A549 (cell line): ENCODE data around the gene IZUMO3. TPM values are rescaled to one million over a fixed set of nuclear protein-coding genes. Genes with fewer than 3 reads are reported as not detected.

Experiments
- ATAC-seq, 2 experiments: fragments of 200-7000 bp in 1 of 2; fragments of >200 bp in 1 of 2; cut with Nextera tagmentation in 1 of 2; cut with Tn5 transposase in 1 of 2; 3 replicates each; pipeline versions ENCODE4 v1.8.0 to v1.9.1; 2018 to 2020; ENCODE audit warnings: mild to moderate bottlenecking in 1 of 2, moderate library complexity in 1 of 2
- CTCF ChIA-PET: fragments of 300-600 bp; sonication (Branson Sonifier 250); formaldehyde crosslinking; extraction: SDS; loops from one replicate; lab custom pipeline; 2021; ENCODE audit warnings: antibody characterized with exemption, inconsistent platforms; lab: Yijun Ruan, JAX
- POLR2A ChIA-PET: fragments of 350-600 bp; formaldehyde crosslinking; extraction: SDS; loops from one replicate; lab custom pipeline; 2021; ENCODE audit warnings: antibody characterized with exemption, inconsistent platforms; lab: Yijun Ruan, JAX
- DNase-seq, 2 experiments: peaks; one replicate each; pipeline versions ENCODE4 v3.0.0 to v3.0.0-alpha.2; 2011 to 2016; ENCODE audit warnings: low read depth in 1 of 2, low spot score in 1 of 2
- FAIRE-seq: peaks from 2 replicates; lab custom pipeline; 2011; peaks lifted over from hg19 to GRCh38; lab: Jason Lieb, UNC
- H3K27ac ChIP-seq, 2 experiments: fragments of >200 bp; sonication (Bioruptor Twin); formaldehyde crosslinking; 3 replicates each; pipeline ENCODE4 v1.5.1; 2016 to 2017
- H3K4me1 ChIP-seq: fragments of >200 bp; sonication (Bioruptor Twin); formaldehyde crosslinking; 3 replicates; pipeline ENCODE4 v1.6.1; 2016
- H3K4me2 ChIP-seq: fragments of >200 bp; sonication (Bioruptor Twin); formaldehyde crosslinking; 3 replicates; pipeline ENCODE4 v1.6.1; 2016
- H3K4me3 ChIP-seq: fragments of >200 bp; sonication (Bioruptor Twin); formaldehyde crosslinking; 3 replicates; pipeline ENCODE4 v1.5.1; 2016
- H3K9me3 ChIP-seq: fragments of >200 bp; sonication (Bioruptor Twin); formaldehyde crosslinking; 3 replicates; pipeline ENCODE4 v1.6.1; 2016
- BHLHE40 ChIP-seq: IDR thresholded peaks from 2 replicates; pipeline ENCODE4 v1.6.1; 2012; ENCODE audit warnings: low read depth, low read length, inconsistent platforms
- CBX8 ChIP-seq: fragments of 200-600 bp; sonication (generic); IDR thresholded peaks from 2 replicates; pipeline ENCODE4 v1.6.1; 2016
- CHD2 ChIP-seq: fragments of 150-350 bp; IDR thresholded peaks from 2 replicates; pipeline ENCODE4 v1.6.1; 2014; ENCODE audit warnings: low read length; ENCODE audit not compliant: partially characterized antibody
- CHD4 ChIP-seq: fragments of 200-600 bp; sonication (generic); IDR thresholded peaks from 2 replicates; pipeline ENCODE4 v1.6.1; 2016; ENCODE audit warnings: antibody characterized with exemption, mild to moderate bottlenecking, borderline replicate concordance
- E2F6 ChIP-seq: IDR thresholded peaks from 2 replicates; pipeline ENCODE4 v1.6.1; 2012; ENCODE audit warnings: low read depth, borderline replicate concordance
- EP300 ChIP-seq, 2 experiments: fragments of >200 bp; sonication (Bioruptor Twin); formaldehyde crosslinking; IDR thresholded peaks; 2 replicates in 1 of 2; 3 replicates in 1 of 2; pipeline ENCODE4 v1.6.1; 2016 to 2017
- FOSL2 ChIP-seq, 2 experiments: fragments of 450-650 bp in 1 of 2; fragments of >200 bp in 1 of 2; sonication (Bioruptor Twin) in 1 of 2; formaldehyde crosslinking; IDR thresholded peaks; 2 replicates each; pipeline versions ENCODE4 v1.5.0 to v1.6.1; 2016 to 2020; ENCODE audit warnings: mild to moderate bottlenecking in 1 of 2, moderate library complexity in 1 of 2
- FOXS1 ChIP-seq: fragments of 250-450 bp; sonication (Bioruptor Pico); IDR thresholded peaks from 2 replicates; pipeline ENCODE4 v1.5.0; 2020; ENCODE audit warnings: mild to moderate bottlenecking, moderate library complexity
- HES2 ChIP-seq: fragments of >200 bp; sonication (Bioruptor Twin); formaldehyde crosslinking; IDR thresholded peaks from 2 replicates; pipeline ENCODE4 v1.6.1; 2016
- HEYL ChIP-seq: fragments of 250-450 bp; sonication (Bioruptor Pico); IDR thresholded peaks from 2 replicates; pipeline ENCODE4 v1.8.0; 2021; ENCODE audit warnings: mild to moderate bottlenecking, moderate library complexity
- HOXA7 ChIP-seq: fragments of 250-450 bp; sonication (Bioruptor Pico); IDR thresholded peaks from 2 replicates; pipeline ENCODE4 v1.5.0; 2020; ENCODE audit warnings: mild to moderate bottlenecking, moderate library complexity
- HOXB13 ChIP-seq: fragments of 250-450 bp; sonication (Bioruptor Pico); IDR thresholded peaks from 2 replicates; pipeline ENCODE4 v1.5.0; 2020; ENCODE audit warnings: low read depth, mild to moderate bottlenecking, moderate library complexity
- HOXB5 ChIP-seq: fragments of 250-450 bp; sonication (Bioruptor Pico); IDR thresholded peaks from 2 replicates; pipeline ENCODE4 v1.5.0; 2020; ENCODE audit warnings: mild to moderate bottlenecking, moderate library complexity
- JUN ChIP-seq, 2 experiments: fragments of >200 bp; sonication (Bioruptor Twin); formaldehyde crosslinking; IDR thresholded peaks; 2 replicates in 1 of 2; 3 replicates in 1 of 2; pipeline ENCODE4 v1.6.1; 2016 to 2017
- KDM1A ChIP-seq: fragments of 200-600 bp; sonication (generic); IDR thresholded peaks from 2 replicates; pipeline ENCODE4 v1.6.1; 2016; ENCODE audit warnings: low read depth, mild to moderate bottlenecking
- MAFK ChIP-seq: fragments of 450-650 bp; IDR thresholded peaks from 2 replicates; pipeline ENCODE4 v1.6.1; 2014; ENCODE audit not compliant: partially characterized antibody
- MAZ ChIP-seq: fragments of 150-350 bp; IDR thresholded peaks from 2 replicates; pipeline ENCODE4 v1.6.1; 2014; ENCODE audit warnings: antibody characterized with exemption, low read depth, low read length, borderline replicate concordance
- NPAS2 ChIP-seq: fragments of 250-450 bp; sonication (Bioruptor Pico); IDR thresholded peaks from 2 replicates; pipeline ENCODE4 v1.8.0; 2022; ENCODE audit warnings: mild to moderate bottlenecking, moderate library complexity, borderline replicate concordance
- NR3C1 ChIP-seq: fragments of >200 bp; sonication (Bioruptor Twin); formaldehyde crosslinking; IDR thresholded peaks from 3 replicates; pipeline ENCODE4 v1.6.1; 2017
- POLR2A ChIP-seq: IDR thresholded peaks from 2 replicates; pipeline ENCODE4 v1.6.1; 2012; ENCODE audit warnings: mild to moderate bottlenecking, low read length
- POLR2AphosphoS2 ChIP-seq: conservative IDR thresholded peaks from 2 replicates; pipeline ENCODE4 v1.6.1; 2012; ENCODE audit warnings: low read length, improper control_type of control experiment, inconsistent platforms
- RARB ChIP-seq: fragments of 250-450 bp; sonication (Bioruptor Pico); IDR thresholded peaks from 2 replicates; pipeline ENCODE4 v1.8.0; 2021; ENCODE audit warnings: mild to moderate bottlenecking, moderate library complexity
- RCOR1 ChIP-seq: fragments of 150-350 bp; IDR thresholded peaks from 2 replicates; pipeline ENCODE4 v1.6.1; 2014; ENCODE audit warnings: antibody characterized with exemption, low read length, low read depth
- RNF2 ChIP-seq: fragments of 200-600 bp; sonication (generic); IDR thresholded peaks from 2 replicates; pipeline ENCODE4 v1.6.1; 2016; ENCODE audit warnings: low read depth, mild to moderate bottlenecking, antibody characterized with exemption, moderate library complexity, borderline replicate concordance
- SMC3 ChIP-seq: fragments of >200 bp; sonication (Bioruptor Twin); formaldehyde crosslinking; IDR thresholded peaks from 3 replicates; pipeline ENCODE4 v1.6.1; 2018; ENCODE audit warnings: inconsistent platforms
- WGBS: methylation state at CpG from one replicate; pipeline ENCODE4 v1.1.6; 2017; ENCODE audit errors: missing lambda C conversion rate; 5-methylcytosine and 5-hydroxymethylcytosine counted together
- polyA plus RNA-seq, 4 experiments: library from polyadenylated mRNA; depleted of rRNA in 3 of 4; stranded (reverse); fragments of >200 nt; fragmentation: RNase III in 1 of 4; extraction: RNeasy Plus Mini Kit Qiagen cat#74134 plus additional on column Dnase treatment in 1 of 4; gene quantifications; 2 replicates in 3 of 4; 3 replicates in 1 of 4; pipeline ENCODE4 v1.2.3, GENCODE V29; 2011 to 2017
- TF ChIP-seq, protein P1 (sequence below): fragments of 450-650 bp; IDR thresholded peaks from 2 replicates; pipeline ENCODE4 v1.6.1; 2014; ENCODE audit warnings: antibody characterized with exemption
- TF ChIP-seq, protein P2 (sequence below): IDR thresholded peaks from 2 replicates; pipeline ENCODE4 v1.6.1; 2012
- TF ChIP-seq, protein P3 (sequence below): IDR thresholded peaks from 2 replicates; pipeline ENCODE4 v1.6.1; 2012
- TF ChIP-seq, protein P4 (sequence below): fragments of >200 bp; sonication (Bioruptor Twin); formaldehyde crosslinking; IDR thresholded peaks from 3 replicates; pipeline ENCODE4 v1.6.1; 2016

IZUMO3 gene
- polyA plus RNA-seq, 2 of the 4 experiments (the other 2 are of a cell fraction), result not detected

DNA sequence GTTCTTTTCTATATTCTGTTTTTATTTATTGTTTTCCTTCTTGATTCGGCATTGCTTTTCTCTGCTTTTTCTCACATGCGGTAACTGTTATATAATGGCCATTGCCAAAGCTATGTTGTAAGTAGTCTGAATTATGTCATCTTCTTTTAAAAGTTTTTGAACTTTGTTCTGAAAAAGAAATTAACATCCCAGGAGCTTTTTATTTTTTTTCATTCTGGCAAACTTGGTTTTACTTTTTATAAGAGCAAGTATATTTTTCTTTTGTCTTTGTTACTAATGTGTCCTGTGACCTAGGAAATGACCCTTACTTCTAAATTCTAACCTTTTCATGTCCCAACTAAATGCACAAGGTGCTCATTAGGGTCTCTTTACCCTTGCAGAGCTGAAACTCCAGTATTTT lies 26.7 kb upstream of the IZUMO3 start:
- H3K4me1 ChIP-seq, result no peaks in the 10 kb centered on the region
- no peak for ATAC-seq
- POLR2A ChIA-PET, result no interaction called here
- TF ChIP-seq RNF2 (no peak), CBX8 (no peak), HEYL (CRISPR knock-in tag) (no peak), RARB (CRISPR knock-in tag) (no peak), FOXS1 (CRISPR knock-in tag) (no peak), KDM1A (no peak), EP300 (IDR thresholded peaks at IDR 0.05) (no peak), NR3C1 (no peak), CHD2 (no peak)
- TF ChIP-seq, protein P1, sequence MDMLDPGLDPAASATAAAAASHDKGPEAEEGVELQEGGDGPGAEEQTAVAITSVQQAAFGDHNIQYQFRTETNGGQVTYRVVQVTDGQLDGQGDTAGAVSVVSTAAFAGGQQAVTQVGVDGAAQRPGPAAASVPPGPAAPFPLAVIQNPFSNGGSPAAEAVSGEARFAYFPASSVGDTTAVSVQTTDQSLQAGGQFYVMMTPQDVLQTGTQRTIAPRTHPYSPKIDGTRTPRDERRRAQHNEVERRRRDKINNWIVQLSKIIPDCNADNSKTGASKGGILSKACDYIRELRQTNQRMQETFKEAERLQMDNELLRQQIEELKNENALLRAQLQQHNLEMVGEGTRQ, result no peak
- TF ChIP-seq, all 56 proteins: peak for 0
- FAIRE-seq, result no peak
- Histone ChIP-seq H3K4me2 (no peak overlapping the region), H3K9me3 (no peaks in the 10 kb centered on the region), H3K27ac (no peak overlapping the region), H3K4me3 (no peak overlapping the region)
- DNase-seq, result no peak
- CTCF ChIA-PET, result interaction anchor here (1.0 kb wide), 1 partner anchor 55 kb away, joined by 3 read pairs; no protein-coding TSS in a partner anchor
- WGBS, result 78% methylated on average over 2 of the region's 2 CpGs

GRCh38 chr9:24561957-24562356 lies 16.3 kb upstream of the IZUMO3 start:
- no peaks in the 10 kb centered on the region for H3K4me1 ChIP-seq
- FAIRE-seq (no peak), DNase-seq (no peak), ATAC-seq (no peak)
- peaks cover 3% of the 10 kb centered on the region; the same call in 1 of the 3 replicates for H3K9me3 ChIP-seq
- TF ChIP-seq NPAS2 (CRISPR knock-in tag) (no peak), MAFK (no peak), POLR2AphosphoS2 (no peak), CHD4 (no peak), BHLHE40 (no peak), MAZ (no peak), HOXA7 (no peak), RCOR1 (no peak), SMC3 (no peak), JUN (IDR thresholded peaks at IDR 0.05) (no peak), NR3C1 (no peak), E2F6 (no peak), HOXB13 (CRISPR knock-in tag) (no peak), HOXB5 (CRISPR knock-in tag) (no peak), FOSL2 (IDR thresholded peaks at IDR 0.05) (no peak), FOSL2 (CRISPR knock-in tag; IDR thresholded peaks at IDR 0.05) (no peak), POLR2A (no peak), HES2 (no peak)
- TF ChIP-seq, protein P2, sequence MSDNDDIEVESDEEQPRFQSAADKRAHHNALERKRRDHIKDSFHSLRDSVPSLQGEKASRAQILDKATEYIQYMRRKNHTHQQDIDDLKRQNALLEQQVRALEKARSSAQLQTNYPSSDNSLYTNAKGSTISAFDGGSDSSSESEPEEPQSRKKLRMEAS, result no peak
- TF ChIP-seq, protein P3, sequence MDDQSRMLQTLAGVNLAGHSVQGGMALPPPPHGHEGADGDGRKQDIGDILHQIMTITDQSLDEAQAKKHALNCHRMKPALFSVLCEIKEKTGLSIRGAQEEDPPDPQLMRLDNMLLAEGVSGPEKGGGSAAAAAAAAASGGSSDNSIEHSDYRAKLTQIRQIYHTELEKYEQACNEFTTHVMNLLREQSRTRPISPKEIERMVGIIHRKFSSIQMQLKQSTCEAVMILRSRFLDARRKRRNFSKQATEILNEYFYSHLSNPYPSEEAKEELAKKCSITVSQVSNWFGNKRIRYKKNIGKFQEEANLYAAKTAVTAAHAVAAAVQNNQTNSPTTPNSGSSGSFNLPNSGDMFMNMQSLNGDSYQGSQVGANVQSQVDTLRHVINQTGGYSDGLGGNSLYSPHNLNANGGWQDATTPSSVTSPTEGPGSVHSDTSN, result no peak
- TF ChIP-seq, protein P4, sequence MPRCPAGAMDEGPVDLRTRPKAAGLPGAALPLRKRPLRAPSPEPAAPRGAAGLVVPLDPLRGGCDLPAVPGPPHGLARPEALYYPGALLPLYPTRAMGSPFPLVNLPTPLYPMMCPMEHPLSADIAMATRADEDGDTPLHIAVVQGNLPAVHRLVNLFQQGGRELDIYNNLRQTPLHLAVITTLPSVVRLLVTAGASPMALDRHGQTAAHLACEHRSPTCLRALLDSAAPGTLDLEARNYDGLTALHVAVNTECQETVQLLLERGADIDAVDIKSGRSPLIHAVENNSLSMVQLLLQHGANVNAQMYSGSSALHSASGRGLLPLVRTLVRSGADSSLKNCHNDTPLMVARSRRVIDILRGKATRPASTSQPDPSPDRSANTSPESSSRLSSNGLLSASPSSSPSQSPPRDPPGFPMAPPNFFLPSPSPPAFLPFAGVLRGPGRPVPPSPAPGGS, result no peak
- POLR2A ChIA-PET, result no interaction called here
- no peak overlapping the region for H3K4me3 ChIP-seq
- 43% methylated on average over 3 of the region's 3 CpGs for WGBS
- H3K4me2 ChIP-seq, result no peak overlapping the region
- no peak overlapping the region for H3K27ac ChIP-seq
- CTCF ChIA-PET, result no interaction called here
